K562 (cell line): ENCODE results near the gene AP3M1. TPM values are rescaled to one million over a fixed set of nuclear protein-coding genes. Genes with fewer than 3 reads are reported as not detected.
A peak's percentile ranks its signal among the peaks of the same experiment; 100 is the strongest.

Experiments
- BCLAF1 ChIP-seq, 2 experiments: fragments of 450-650 bp in 1 of 2; IDR thresholded peaks; 2 replicates each; pipeline ENCODE4 v1.6.1; 2011 to 2017; ENCODE audit warnings: low read depth in 2 of 2, antibody characterized with exemption in 1 of 2, borderline replicate concordance in 1 of 2, low read length in 1 of 2, mild to moderate bottlenecking in 1 of 2, mixed read lengths in 1 of 2; ENCODE audit not compliant: control insufficient read depth in 1 of 2
- E2F5 ChIP-seq: sonication (generic); formaldehyde crosslinking; IDR thresholded peaks from 2 replicates; pipeline ENCODE4 v1.8.0; 2022; ENCODE audit warnings: mild to moderate bottlenecking, missing genetic modification reagents
- RAD21 ChIP-seq, 2 experiments: fragments of 250-450 bp in 1 of 2; fragments of 450-650 bp in 1 of 2; sonication (Bioruptor Pico) in 1 of 2; formaldehyde crosslinking in 1 of 2; IDR thresholded peaks in 1 of 2; conservative IDR thresholded peaks in 1 of 2; 2 replicates each; pipeline versions ENCODE4 v1.4.0 to v1.8.0; 2020 to 2022; ENCODE audit warnings: mild to moderate bottlenecking in 2 of 2, moderate library complexity in 1 of 2
- RNF2 ChIP-seq: sonication (generic); IDR thresholded peaks from 2 replicates; pipeline ENCODE4 v1.6.1; 2016
- SNRNP70 ChIP-seq: fragments of 200-400 bp; formaldehyde crosslinking; optimal IDR thresholded peaks from 2 replicates; pipeline ENCODE3; 2017; ENCODE audit warnings: low read depth, low read length
- STAT5B ChIP-seq: fragments of 250-450 bp; sonication (Bioruptor Pico); IDR thresholded peaks from 2 replicates; pipeline ENCODE4 v1.8.0; 2021; ENCODE audit warnings: mild to moderate bottlenecking, inconsistent platforms
- THAP12 ChIP-seq: fragments of 250-450 bp; sonication (Bioruptor Pico); IDR thresholded peaks from 2 replicates; pipeline ENCODE4 v1.9.0; 2021; ENCODE audit warnings: mild to moderate bottlenecking, inconsistent platforms
- XRCC3 ChIP-seq: fragments of 450-650 bp; IDR thresholded peaks from 2 replicates; pipeline ENCODE4 v1.6.1; 2017; ENCODE audit warnings: mild to moderate bottlenecking, moderate library complexity
- ZNF224 ChIP-seq: sonication (generic); formaldehyde crosslinking; IDR thresholded peaks from 2 replicates; pipeline ENCODE4 v1.8.0; 2022; ENCODE audit warnings: mild to moderate bottlenecking, missing genetic modification reagents
- ZNF282 ChIP-seq: sonication (generic); formaldehyde crosslinking; IDR thresholded peaks from 2 replicates; pipeline ENCODE4 v1.8.1; 2023; ENCODE audit warnings: missing genetic modification reagents
- ZNF316 ChIP-seq: fragments of 450-650 bp; IDR thresholded peaks from 2 replicates; pipeline ENCODE4 v1.6.1; 2016
- ZNF354B ChIP-seq: fragments of 250-450 bp; sonication (Bioruptor Pico); IDR thresholded peaks from 2 replicates; pipeline ENCODE4 v1.4.0; 2020
- polyA plus RNA-seq, 8 experiments: library from polyadenylated mRNA; depleted of rRNA in 4 of 8; stranded (reverse) in 5 of 8; unstranded in 3 of 8; fragments of >200 nt; fragmentation: Nextera tagmentation in 2 of 8; fragmentation: Illumina TruSeq in 1 of 8; extraction: Ambion mirVana in 2 of 8; extraction: Trizol in 1 of 8; gene quantifications; 2 replicates each; pipeline versions ENCODE4 v1.2.1 to v1.2.3, GENCODE V29; 2011 to 2014; ENCODE audit warnings: inconsistent platforms in 1 of 8, missing spikeins in 1 of 8
- total RNA-seq, 7 experiments: library from RNA; depleted of rRNA in 6 of 7; stranded (reverse); fragments of >200 nt in 6 of 7; fragmentation: Illumina TruSeq in 2 of 7; extraction: Trizol in 2 of 7; gene quantifications; 2 replicates each; pipeline versions ENCODE4 v1.2.1 to v1.2.3, GENCODE V29; 2011 to 2021; ENCODE audit warnings: low replicate concordance in 1 of 7
- TF ChIP-seq, protein P1 (sequence below): IDR thresholded peaks from 3 replicates; pipeline ENCODE4 v1.6.1; 2011; ENCODE audit warnings: borderline replicate concordance, mild to moderate bottlenecking; ENCODE audit not compliant: insufficient read length, insufficient read depth
- TF ChIP-seq, protein P2 (sequence below), 2 experiments: fragments of 150-350 bp in 1 of 2; IDR thresholded peaks; 2 replicates each; pipeline ENCODE4 v1.6.1; 2012 to 2016; ENCODE audit warnings: low read depth in 2 of 2, low read length in 2 of 2, mild to moderate bottlenecking in 1 of 2, moderate library complexity in 1 of 2
- TF ChIP-seq, protein P3 (sequence below): sonication (generic); IDR thresholded peaks from 2 replicates; pipeline ENCODE4 v1.6.1; 2016

Gene AP3M1
- total and polyA plus RNA-seq, 9 of the 15 experiments (the other 6 are each of a cell fraction or from before 2014, with no cell fraction given), result 44.3 to 135 (median 67.6) TPM

GRCh38 chr10:74079936-74080590, 70.6 kb downstream of the AP3M1 start (continued):
- TF ChIP-seq THAP12 (CRISPR knock-in tag) (no peak), BCLAF1 (IDR thresholded peaks at IDR 0.05; ENCODE audit: borderline replicate concordance in 1 of 2, control insufficient read depth in 1 of 2, low read depth in 2 of 2, low read length in 1 of 2) (no peak), STAT5B (CRISPR knock-in tag) (no peak), SNRNP70 (no peak), XRCC3 (no peak), ZNF354B (no peak), RAD21 (CRISPR knock-in tag; conservative IDR thresholded peaks at IDR 0.05 in 1 of 2, IDR thresholded peaks at IDR 0.05 in 1 of 2) (no peak), RNF2 (no peak), ZNF282 (CRISPR knock-in tag) (no peak), ZNF224 (no peak), E2F5 (CRISPR knock-in tag) (no peak), ZNF316 (peak; percentile 90)
- TF ChIP-seq, protein P1, sequence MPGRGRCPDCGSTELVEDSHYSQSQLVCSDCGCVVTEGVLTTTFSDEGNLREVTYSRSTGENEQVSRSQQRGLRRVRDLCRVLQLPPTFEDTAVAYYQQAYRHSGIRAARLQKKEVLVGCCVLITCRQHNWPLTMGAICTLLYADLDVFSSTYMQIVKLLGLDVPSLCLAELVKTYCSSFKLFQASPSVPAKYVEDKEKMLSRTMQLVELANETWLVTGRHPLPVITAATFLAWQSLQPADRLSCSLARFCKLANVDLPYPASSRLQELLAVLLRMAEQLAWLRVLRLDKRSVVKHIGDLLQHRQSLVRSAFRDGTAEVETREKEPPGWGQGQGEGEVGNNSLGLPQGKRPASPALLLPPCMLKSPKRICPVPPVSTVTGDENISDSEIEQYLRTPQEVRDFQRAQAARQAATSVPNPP, result no peak
- TF ChIP-seq, protein P2, sequence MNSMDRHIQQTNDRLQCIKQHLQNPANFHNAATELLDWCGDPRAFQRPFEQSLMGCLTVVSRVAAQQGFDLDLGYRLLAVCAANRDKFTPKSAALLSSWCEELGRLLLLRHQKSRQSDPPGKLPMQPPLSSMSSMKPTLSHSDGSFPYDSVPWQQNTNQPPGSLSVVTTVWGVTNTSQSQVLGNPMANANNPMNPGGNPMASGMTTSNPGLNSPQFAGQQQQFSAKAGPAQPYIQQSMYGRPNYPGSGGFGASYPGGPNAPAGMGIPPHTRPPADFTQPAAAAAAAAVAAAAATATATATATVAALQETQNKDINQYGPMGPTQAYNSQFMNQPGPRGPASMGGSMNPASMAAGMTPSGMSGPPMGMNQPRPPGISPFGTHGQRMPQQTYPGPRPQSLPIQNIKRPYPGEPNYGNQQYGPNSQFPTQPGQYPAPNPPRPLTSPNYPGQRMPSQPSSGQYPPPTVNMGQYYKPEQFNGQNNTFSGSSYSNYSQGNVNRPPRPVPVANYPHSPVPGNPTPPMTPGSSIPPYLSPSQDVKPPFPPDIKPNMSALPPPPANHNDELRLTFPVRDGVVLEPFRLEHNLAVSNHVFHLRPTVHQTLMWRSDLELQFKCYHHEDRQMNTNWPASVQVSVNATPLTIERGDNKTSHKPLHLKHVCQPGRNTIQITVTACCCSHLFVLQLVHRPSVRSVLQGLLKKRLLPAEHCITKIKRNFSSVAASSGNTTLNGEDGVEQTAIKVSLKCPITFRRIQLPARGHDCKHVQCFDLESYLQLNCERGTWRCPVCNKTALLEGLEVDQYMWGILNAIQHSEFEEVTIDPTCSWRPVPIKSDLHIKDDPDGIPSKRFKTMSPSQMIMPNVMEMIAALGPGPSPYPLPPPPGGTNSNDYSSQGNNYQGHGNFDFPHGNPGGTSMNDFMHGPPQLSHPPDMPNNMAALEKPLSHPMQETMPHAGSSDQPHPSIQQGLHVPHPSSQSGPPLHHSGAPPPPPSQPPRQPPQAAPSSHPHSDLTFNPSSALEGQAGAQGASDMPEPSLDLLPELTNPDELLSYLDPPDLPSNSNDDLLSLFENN (IDR thresholded peaks at IDR 0.05; ENCODE audit: low read depth in 2 of 2, low read length in 2 of 2), result no peak
- TF ChIP-seq, protein P3, sequence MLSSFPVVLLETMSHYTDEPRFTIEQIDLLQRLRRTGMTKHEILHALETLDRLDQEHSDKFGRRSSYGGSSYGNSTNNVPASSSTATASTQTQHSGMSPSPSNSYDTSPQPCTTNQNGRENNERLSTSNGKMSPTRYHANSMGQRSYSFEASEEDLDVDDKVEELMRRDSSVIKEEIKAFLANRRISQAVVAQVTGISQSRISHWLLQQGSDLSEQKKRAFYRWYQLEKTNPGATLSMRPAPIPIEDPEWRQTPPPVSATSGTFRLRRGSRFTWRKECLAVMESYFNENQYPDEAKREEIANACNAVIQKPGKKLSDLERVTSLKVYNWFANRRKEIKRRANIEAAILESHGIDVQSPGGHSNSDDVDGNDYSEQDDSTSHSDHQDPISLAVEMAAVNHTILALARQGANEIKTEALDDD, result no peak
